Prostate gland (tissue), 2 donors: ENCODE data around the gene ZNF83. TPM values are rescaled to one million over a fixed set of nuclear protein-coding genes. Genes with fewer than 3 reads are reported as not detected.
A peak's percentile ranks its signal among the peaks of the same experiment; 100 is the strongest.
"Not testable (repeated sequence)": the region's sequence is repeated elsewhere in the genome, so short reads cannot be mapped to it uniquely, and the experiment has no call there.

ENCODE experiments used
- DNase-seq: peaks from one replicate; pipeline ENCODE4 v3.0.0-alpha.2; 2019; ENCODE audit warnings: low spot score
- H3K27ac ChIP-seq, 2 donors: fragments of 200-600 bp; sonication (generic); 2 replicates each; pipeline ENCODE4 v1.5.1; 2017 to 2019
- H3K27me3 ChIP-seq: fragments of 200-600 bp; sonication (generic); replicated peaks from 2 replicates; pipeline ENCODE4 v1.5.1; 2019; ENCODE audit not compliant: insufficient read depth
- H3K36me3 ChIP-seq, 2 donors: fragments of 200-600 bp; sonication (generic); 1 replicate in 1 of 2; 2 replicates in 1 of 2; pipeline versions ENCODE4 v1.5.1 to v1.8.1; 2017 to 2019
- H3K4me1 ChIP-seq: fragments of 200-600 bp; sonication (generic); replicated peaks from 2 replicates; pipeline ENCODE4 v1.5.1; 2019
- H3K4me3 ChIP-seq, 2 donors: fragments of 200-600 bp; sonication (generic); 2 replicates each; pipeline ENCODE4 v1.5.1; 2017 to 2019
- H3K9me3 ChIP-seq: fragments of 200-600 bp; sonication (generic); 2 replicates; pipeline ENCODE4 v1.5.1; 2017
- CTCF ChIP-seq, 4 experiments: fragments of 200-600 bp in 2 of 4; fragments of 450-650 bp in 2 of 4; sonication (generic) in 2 of 4; IDR thresholded peaks; 1 replicate in 3 of 4; 2 replicates in 1 of 4; pipeline ENCODE4 v1.5.1; 2016 to 2019; ENCODE audit warnings: antibody characterized with exemption in 4 of 4, mild to moderate bottlenecking in 2 of 4, moderate library complexity in 2 of 4
- POLR2A ChIP-seq: fragments of 450-650 bp; IDR thresholded peaks from one replicate; pipeline ENCODE4 v1.6.1; 2016; ENCODE audit warnings: antibody characterized with exemption, mild to moderate bottlenecking
- POLR2AphosphoS5 ChIP-seq: sonication (generic); formaldehyde crosslinking; IDR thresholded peaks from one replicate; pipeline ENCODE4 v1.6.1; 2017; ENCODE audit warnings: antibody characterized with exemption
- WGBS: methylation state at CpG from one replicate; pipeline ENCODE4 v1.1.5; 2018; 5-methylcytosine and 5-hydroxymethylcytosine counted together
- intact Hi-C: fragments of 100-400 bp; cut with DNase I; formaldehyde crosslinking; loops from one replicate; pipeline ENCODE4 v1.14.2; 2022
- small RNA-seq, 2 donors: library from RNA; depleted of rRNA; stranded (forward); fragments of <200 nt; gene quantifications; one replicate each; pipeline ENCODE3, GENCODE V24; 2016
- total RNA-seq, 2 donors: library from RNA; depleted of rRNA; stranded (reverse); fragments of >200 nt; gene quantifications; one replicate each; pipeline ENCODE4 v1.1.0, GENCODE V29; 2016

Gene ZNF83
- total RNA-seq, 2 donors from 2014 or later: 36.3 to 62.1 TPM

- WGBS: under 1% methylated on average over 57 of the region's 57 CpGs
- Histone ChIP-seq H3K27ac (peak within 1 kb of the TSS; percentile 73 to 81), H3K4me1 (no peaks in the 10 kb centered on the region), H3K4me3 (peak within 1 kb of the TSS; percentile 59 to 77), H3K9me3 (no peaks in the 10 kb centered on the region), H3K36me3 (no peaks in the 10 kb centered on the region), H3K27me3 (no peaks in the 10 kb centered on the region)
- intact Hi-C loops: loop anchor here (2.0 kb wide), 1 partner anchor 69 kb away; the partner anchor contains the start of gene ZNF83
- DNase-seq: peak; percentile 95
- peak in 2 of 4 experiments; percentile 48 to 67 for TF ChIP-seq CTCF (IDR thresholded peaks at IDR 0.05)
- peak; percentile 98 for TF ChIP-seq POLR2AphosphoS5
- TF ChIP-seq POLR2A: peak; percentile 88
These were observed 67.9 kb downstream of the ZNF83 start, which contains the start of gene ZNF701 for GRCh38 chr19:52570000-52570861. ZNF701 (plus strand) TSS chr19:52570287; CDS start chr19:52574148, 3,861 bp downstream.

- H3K4me3 ChIP-seq: peak overlapping the region; percentile 59 to 77
- peak overlapping the region; percentile 73 to 81 for H3K27ac ChIP-seq
- WGBS: 2% methylated on average over 13 of the region's 13 CpGs
- H3K36me3 ChIP-seq, H3K4me1 ChIP-seq, H3K9me3 ChIP-seq, H3K27me3 ChIP-seq, intact Hi-C loops: not testable (repeated sequence)
- peak; percentile 31 for DNase-seq
These were observed 68.5 kb downstream of the ZNF83 start for GRCh38 chr19:52569638-52569999.

DNA sequence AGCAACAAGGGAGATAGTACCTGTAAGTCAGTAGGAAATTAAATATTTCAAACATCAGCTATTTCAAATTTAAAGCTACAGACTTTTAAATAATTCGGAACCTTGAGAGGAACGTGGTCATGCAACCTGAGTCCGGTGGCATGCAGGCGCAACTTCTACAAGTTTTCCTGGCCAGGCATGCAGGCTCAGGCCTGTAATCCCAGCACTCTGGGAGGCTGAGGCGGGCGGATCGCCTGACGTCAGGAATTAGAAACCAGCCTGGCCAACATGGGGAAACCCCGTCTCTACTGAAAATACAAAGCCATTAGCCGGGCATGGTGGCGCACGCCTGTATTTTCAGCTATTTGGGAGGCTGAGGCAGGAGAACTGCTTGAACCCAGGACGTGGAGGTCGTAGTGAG is 70.2 kb downstream of the ZNF83 start:
- no peaks in the 10 kb centered on the region for H3K9me3 ChIP-seq
- no peak for TF ChIP-seq POLR2A
- TF ChIP-seq CTCF (IDR thresholded peaks at IDR 0.05): no peak
- TF ChIP-seq POLR2AphosphoS5: no peak
- intact Hi-C loops: no loop called here
- H3K27ac ChIP-seq: no peak overlapping the region
- H3K4me1 ChIP-seq: no peaks in the 10 kb centered on the region
- H3K36me3 ChIP-seq: no peaks in the 10 kb centered on the region
- no peak overlapping the region for H3K4me3 ChIP-seq
- WGBS: 92% methylated on average over 14 of the region's 14 CpGs
- no peak for DNase-seq
- no peaks in the 10 kb centered on the region for H3K27me3 ChIP-seq

- Histone ChIP-seq H3K4me1 (no peaks in the 10 kb centered on the region), H3K36me3 (no peaks in the 10 kb centered on the region), H3K27ac (no peak overlapping the region), H3K4me3 (no peak overlapping the region), H3K27me3 (no peaks in the 10 kb centered on the region), H3K9me3 (no peaks in the 10 kb centered on the region)
- intact Hi-C loops: no loop called here
- TF ChIP-seq POLR2A (no peak), CTCF (IDR thresholded peaks at IDR 0.05) (no peak)
- 82% methylated on average over 2 of the region's 2 CpGs for WGBS
- DNase-seq: no peak
These were observed 71.6 kb downstream of the ZNF83 start for GRCh38 chr19:52566588-52566987.

DNA sequence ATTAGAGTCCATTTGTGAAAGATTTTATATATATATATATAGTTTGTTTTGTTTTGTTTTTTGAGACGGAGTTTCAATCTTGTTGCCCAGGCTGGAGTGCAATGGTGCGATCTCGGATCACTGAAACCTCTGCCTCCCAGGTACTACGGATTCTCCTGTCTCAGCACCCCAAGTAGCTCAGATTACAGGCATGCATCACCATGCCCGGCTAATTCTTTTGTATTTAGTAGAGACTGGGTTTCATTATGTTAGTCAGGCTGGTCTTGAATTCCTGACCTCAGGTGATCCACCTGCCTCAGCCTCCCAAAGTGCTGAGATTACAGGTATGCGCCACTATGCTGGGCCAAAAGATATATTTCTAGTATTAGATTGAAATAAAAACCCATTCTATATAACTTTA is 72.0 kb downstream of the ZNF83 start:
- Histone ChIP-seq H3K9me3 (no peaks in the 10 kb centered on the region), H3K4me3 (no peak overlapping the region), H3K27me3 (no peaks in the 10 kb centered on the region), H3K4me1 (no peaks in the 10 kb centered on the region), H3K27ac (no peak overlapping the region), H3K36me3 (no peaks in the 10 kb centered on the region)
- TF ChIP-seq CTCF (IDR thresholded peaks at IDR 0.05) (no peak), POLR2AphosphoS5 (no peak), POLR2A (no peak)
- intact Hi-C loops: no loop called here
- 87% methylated on average over 6 of the region's 6 CpGs for WGBS
- no peak for DNase-seq

Small RNA genes lying within 50 kb of the gene (small RNA-seq; reads per million reads assigned to genes)
- gene RPL39P34: 0 reads per million in 2 donors

Other genes starting within 250 kb of the ZNF83 start
- gene ZNF528, start 240.5 kb downstream of the ZNF83 start, total RNA-seq: 10 to 100 TPM; 19.5 to 45.3 TPM
- 1 to 10 TPM in 1 of 2 donors, under 1 TPM in 1; 0.09 to 3.2 TPM for gene ZNF534, start 209.2 kb downstream of the ZNF83 start, total RNA-seq
- gene ZNF578, start 184.8 kb downstream of the ZNF83 start, total RNA-seq: 10 to 100 TPM in 1 of 2 donors, under 1 TPM in 1; 0.68 to 10.2 TPM
- 10 to 100 TPM; 14.5 to 21.7 TPM for gene ZNF808, start 110.7 kb downstream of the ZNF83 start, total RNA-seq
- gene ZNF701, start 68.1 kb downstream of the ZNF83 start, total RNA-seq: 10 to 100 TPM; 15.4 to 22.1 TPM
- gene ZNF611, start 96.7 kb upstream of the ZNF83 start, total RNA-seq: 10 to 100 TPM; 12.0 to 15.3 TPM
- gene ZNF600, start 148.4 kb upstream of the ZNF83 start, total RNA-seq: 10 to 100 TPM in 1 of 2 donors, 1 to 10 TPM in 1; 8.7 to 21.2 TPM
- 10 to 100 TPM; 19.2 to 26.8 TPM for gene ZNF28, start 183.3 kb upstream of the ZNF83 start, total RNA-seq
- gene ZNF468, start 219.3 kb upstream of the ZNF83 start, total RNA-seq: 10 to 100 TPM; 21.0 to 49.2 TPM